Thyroid gland (tissue), 4 donors: ENCODE results near the gene MGAT5.

Experiments used
- CTCF ChIP-seq, 6 experiments: fragments of 200-600 bp in 3 of 6; fragments of 450-650 bp in 3 of 6; sonication (generic) in 3 of 6; IDR thresholded peaks; one replicate each; pipeline ENCODE4 v1.5.1; 2016 to 2019; ENCODE audit warnings: antibody characterized with exemption in 6 of 6, mild to moderate bottlenecking in 2 of 6, inconsistent platforms in 1 of 6, moderate library complexity in 1 of 6
- POLR2A ChIP-seq, 2 donors: fragments of 450-650 bp; IDR thresholded peaks; one replicate each; pipeline ENCODE4 v1.6.1; 2017; ENCODE audit warnings: antibody characterized with exemption in 2 of 2, mild to moderate bottlenecking in 2 of 2, moderate library complexity in 1 of 2

- TF ChIP-seq POLR2A (IDR thresholded peaks at IDR 0.05) (no peak), CTCF (IDR thresholded peaks at IDR 0.05) (no peak)
These were observed 97.1 kb downstream of the MGAT5 start for GRCh38 chr2:134351016-134351415.
